ENCODE measurements around the gene TMED4. TPM values are rescaled to one million over a fixed set of nuclear protein-coding genes. Genes with fewer than 3 reads are reported as not detected.

Gene TMED4
- total RNA-seq, 1 experiment from 2014 or later: 67.3 TPM

DNA sequence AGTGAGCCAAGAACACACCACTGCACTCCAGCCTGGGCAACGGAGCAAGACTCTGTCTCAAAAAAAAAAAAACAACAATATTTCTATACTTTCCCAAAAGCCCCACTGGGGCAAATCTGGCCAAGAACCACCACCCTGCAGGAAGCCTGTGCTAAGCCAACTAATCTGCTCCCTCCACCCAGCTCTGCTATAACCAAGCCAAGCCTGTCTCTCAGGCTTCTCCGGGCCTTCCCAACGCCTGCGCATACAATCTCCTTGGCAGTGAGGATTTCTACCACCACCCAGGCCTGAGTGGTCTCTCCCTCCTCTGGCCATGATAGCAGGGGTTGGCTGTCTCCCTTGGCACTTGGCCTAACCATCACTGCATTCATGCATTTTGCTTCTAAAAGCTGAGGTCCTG lies 22.5 kb downstream of the TMED4 start (continued):
- no peak for TF ChIP-seq CEBPB (IDR thresholded peaks at IDR 0.05; ENCODE audit: low read depth)
- TF ChIP-seq EZH2phosphoT487 (IDR thresholded peaks at IDR 0.05; ENCODE audit: borderline replicate concordance): no peak
- no peak for TF ChIP-seq TCF7L2 (IDR thresholded peaks at IDR 0.05; ENCODE audit: borderline replicate concordance, extremely low read depth, insufficient read depth, insufficient read length)
- no peak for TF ChIP-seq POLR2A (IDR thresholded peaks at IDR 0.05; ENCODE audit: borderline replicate concordance, extremely low read depth, insufficient read depth, insufficient read length)
- TF ChIP-seq, protein P1, sequence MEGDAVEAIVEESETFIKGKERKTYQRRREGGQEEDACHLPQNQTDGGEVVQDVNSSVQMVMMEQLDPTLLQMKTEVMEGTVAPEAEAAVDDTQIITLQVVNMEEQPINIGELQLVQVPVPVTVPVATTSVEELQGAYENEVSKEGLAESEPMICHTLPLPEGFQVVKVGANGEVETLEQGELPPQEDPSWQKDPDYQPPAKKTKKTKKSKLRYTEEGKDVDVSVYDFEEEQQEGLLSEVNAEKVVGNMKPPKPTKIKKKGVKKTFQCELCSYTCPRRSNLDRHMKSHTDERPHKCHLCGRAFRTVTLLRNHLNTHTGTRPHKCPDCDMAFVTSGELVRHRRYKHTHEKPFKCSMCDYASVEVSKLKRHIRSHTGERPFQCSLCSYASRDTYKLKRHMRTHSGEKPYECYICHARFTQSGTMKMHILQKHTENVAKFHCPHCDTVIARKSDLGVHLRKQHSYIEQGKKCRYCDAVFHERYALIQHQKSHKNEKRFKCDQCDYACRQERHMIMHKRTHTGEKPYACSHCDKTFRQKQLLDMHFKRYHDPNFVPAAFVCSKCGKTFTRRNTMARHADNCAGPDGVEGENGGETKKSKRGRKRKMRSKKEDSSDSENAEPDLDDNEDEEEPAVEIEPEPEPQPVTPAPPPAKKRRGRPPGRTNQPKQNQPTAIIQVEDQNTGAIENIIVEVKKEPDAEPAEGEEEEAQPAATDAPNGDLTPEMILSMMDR (IDR thresholded peaks at IDR 0.05 in 2 of 3, conservative IDR thresholded peaks at IDR 0.05 in 1 of 3; ENCODE audit: borderline replicate concordance in 1 of 3, insufficient read depth in 1 of 3, low read depth in 2 of 3, low read length in 2 of 3): no peak
- no peak for TF ChIP-seq JUND (IDR thresholded peaks at IDR 0.05)
- no peak for TF ChIP-seq ELF1 (IDR thresholded peaks at IDR 0.05; ENCODE audit: borderline replicate concordance, low read depth)
- TF ChIP-seq SIN3A (IDR thresholded peaks at IDR 0.05; ENCODE audit: low read depth): no peak
- no peak for TF ChIP-seq FOSL1 (IDR thresholded peaks at IDR 0.05; ENCODE audit: low read depth)

DNA sequence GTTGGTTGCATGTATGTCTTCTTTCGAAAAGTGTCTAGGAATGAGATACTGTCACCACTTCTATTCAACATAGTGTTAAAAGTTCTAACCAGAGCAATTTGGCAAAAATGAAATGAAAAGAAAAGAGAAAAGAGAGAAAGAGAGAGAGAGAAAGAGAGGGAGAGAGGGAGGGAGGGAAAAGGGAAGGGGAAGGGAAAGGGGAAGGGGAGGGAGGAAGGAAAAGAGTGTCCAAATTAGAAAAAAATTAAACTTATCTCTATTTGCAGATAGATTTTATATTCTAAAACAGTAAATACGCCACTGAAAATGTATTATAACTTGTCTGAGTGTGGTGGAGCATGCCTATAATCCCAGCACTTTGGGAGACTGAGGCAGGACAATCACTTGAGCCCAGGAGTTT lies 24.5 kb downstream of the TMED4 start:
- H3K4me3 ChIP-seq (replicated peaks in 1 of 2; ENCODE audit: low read depth in 1 of 2, low read length in 2 of 2): no peak overlapping the region
- no peak overlapping the region for H3K9ac ChIP-seq (ENCODE audit: low read length)
- ATAC-seq (no peak), DNase-seq (ENCODE audit: low read depth, low spot score) (no peak)
- no TSS peak for BruUV-seq (replicated peaks)
- no peaks in the 10 kb centered on the region for H3K79me2 ChIP-seq (ENCODE audit: insufficient read depth, low read length)
- intact Hi-C loops (cut with micrococcal nuclease): no loop called here
- POLR2A ChIA-PET: no interaction called here
- H3K9me2 ChIP-seq (ENCODE audit: insufficient read depth): no peaks in the 10 kb centered on the region
- RAD21 ChIA-PET (ENCODE audit: low non-redundant PET in 1 of 2, low total read pairs in 2 of 2, uncharacterized antibody in 2 of 2, unreplicated experiment in 2 of 2): no interaction called here
- H3K9me3 ChIP-seq (ENCODE audit: control insufficient read depth in 1 of 2, insufficient read depth in 1 of 2, low read depth in 1 of 2, low read length in 2 of 2): no peaks in the 10 kb centered on the region
- H3K36me3 ChIP-seq (ENCODE audit: control insufficient read depth in 1 of 2, insufficient read depth in 2 of 2, low read length in 2 of 2): no peaks in the 10 kb centered on the region
- no peaks in the 10 kb centered on the region for H4K20me1 ChIP-seq (ENCODE audit: insufficient read depth)
- H3K27me3 ChIP-seq (ENCODE audit: insufficient read depth, low read length): no peaks in the 10 kb centered on the region
- H3K4me2 ChIP-seq (ENCODE audit: low read length): no peak overlapping the region
- CTCF ChIA-PET: no interaction called here
- H3K4me1 ChIP-seq (ENCODE audit: control insufficient read depth in 1 of 2, insufficient read depth in 2 of 2, low read length in 2 of 2): peaks cover 6 to 11% of the 10 kb centered on the region in 2 experiments
- no peak overlapping the region for H2AFZ ChIP-seq (ENCODE audit: low read depth, low read length, poor library complexity, severe bottlenecking)
- H3K27ac ChIP-seq (ENCODE audit: low read depth, low read length): no peak overlapping the region
- TF ChIP-seq SIN3A (IDR thresholded peaks at IDR 0.05; ENCODE audit: low read depth) (no peak), CBX3 (IDR thresholded peaks at IDR 0.05; ENCODE audit: low read depth) (no peak), RAD21 (IDR thresholded peaks at IDR 0.05; ENCODE audit: low read depth) (no peak), JUND (IDR thresholded peaks at IDR 0.05) (no peak), EZH2phosphoT487 (IDR thresholded peaks at IDR 0.05; ENCODE audit: borderline replicate concordance) (no peak), ZNF274 (IDR thresholded peaks at IDR 0.05; ENCODE audit: low read depth, low read length) (no peak), POLR2AphosphoS5 (IDR thresholded peaks at IDR 0.05; ENCODE audit: low read depth, low read length) (no peak), FOSL1 (IDR thresholded peaks at IDR 0.05; ENCODE audit: low read depth) (no peak), SP1 (IDR thresholded peaks at IDR 0.05; ENCODE audit: low read depth) (no peak)
- TF ChIP-seq, protein P2, sequence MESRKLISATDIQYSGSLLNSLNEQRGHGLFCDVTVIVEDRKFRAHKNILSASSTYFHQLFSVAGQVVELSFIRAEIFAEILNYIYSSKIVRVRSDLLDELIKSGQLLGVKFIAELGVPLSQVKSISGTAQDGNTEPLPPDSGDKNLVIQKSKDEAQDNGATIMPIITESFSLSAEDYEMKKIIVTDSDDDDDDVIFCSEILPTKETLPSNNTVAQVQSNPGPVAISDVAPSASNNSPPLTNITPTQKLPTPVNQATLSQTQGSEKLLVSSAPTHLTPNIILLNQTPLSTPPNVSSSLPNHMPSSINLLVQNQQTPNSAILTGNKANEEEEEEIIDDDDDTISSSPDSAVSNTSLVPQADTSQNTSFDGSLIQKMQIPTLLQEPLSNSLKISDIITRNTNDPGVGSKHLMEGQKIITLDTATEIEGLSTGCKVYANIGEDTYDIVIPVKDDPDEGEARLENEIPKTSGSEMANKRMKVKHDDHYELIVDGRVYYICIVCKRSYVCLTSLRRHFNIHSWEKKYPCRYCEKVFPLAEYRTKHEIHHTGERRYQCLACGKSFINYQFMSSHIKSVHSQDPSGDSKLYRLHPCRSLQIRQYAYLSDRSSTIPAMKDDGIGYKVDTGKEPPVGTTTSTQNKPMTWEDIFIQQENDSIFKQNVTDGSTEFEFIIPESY (IDR thresholded peaks at IDR 0.05; ENCODE audit: extremely low read depth, insufficient replicate concordance, low read length): no peak
- TF ChIP-seq, protein P3, sequence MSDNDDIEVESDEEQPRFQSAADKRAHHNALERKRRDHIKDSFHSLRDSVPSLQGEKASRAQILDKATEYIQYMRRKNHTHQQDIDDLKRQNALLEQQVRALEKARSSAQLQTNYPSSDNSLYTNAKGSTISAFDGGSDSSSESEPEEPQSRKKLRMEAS (IDR thresholded peaks at IDR 0.05): no peak
- TF ChIP-seq, protein P1 (IDR thresholded peaks at IDR 0.05 in 2 of 3, conservative IDR thresholded peaks at IDR 0.05 in 1 of 3; ENCODE audit: borderline replicate concordance in 1 of 3, insufficient read depth in 1 of 3, low read depth in 2 of 3, low read length in 2 of 3): no peak
